HG03095 (cell line): ENCODE data around the gene RAB7B.

Experiments used
- ATAC-seq: cut with Tn5 transposase; IDR thresholded peaks from one replicate; pipeline ENCODE4 v1.9.1; 2021; ENCODE audit warnings: moderate library complexity; ENCODE audit not compliant: unreplicated experiment

Gene RAB7B

DNA sequence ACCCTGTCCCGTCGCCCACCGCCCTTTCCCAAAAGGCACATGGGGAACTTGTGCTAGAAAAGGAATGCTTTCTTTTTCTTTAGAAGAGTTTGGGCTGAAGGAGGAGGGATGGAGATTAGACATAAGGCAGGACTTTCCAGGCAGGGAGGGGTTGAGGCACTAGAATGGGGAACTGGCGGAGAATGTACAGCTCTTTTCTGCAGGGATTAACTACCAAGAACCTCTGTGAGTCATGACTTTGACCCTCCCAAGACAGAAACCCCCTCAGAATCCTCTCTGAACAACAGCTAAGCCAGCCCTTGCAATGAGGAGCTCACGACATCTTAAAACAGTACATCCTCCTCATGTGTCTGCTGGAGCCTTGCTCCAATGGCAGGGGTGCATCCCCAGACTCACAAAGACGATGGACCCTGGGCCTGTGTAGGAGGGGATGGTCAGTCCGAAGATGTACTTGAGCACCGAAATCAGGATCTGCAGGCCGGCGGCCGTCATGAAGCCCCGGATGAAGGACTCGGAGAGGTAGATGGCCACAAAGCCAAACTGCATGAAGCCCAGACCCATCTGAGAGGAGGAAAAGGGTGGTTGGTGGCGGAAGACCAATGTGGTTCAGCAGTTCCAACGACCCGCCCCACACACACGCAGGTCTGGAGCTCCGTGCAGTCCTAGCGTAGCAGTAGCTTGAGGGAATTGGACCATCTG, 73.5 kb downstream of the RAB7B start:
- no peak for ATAC-seq

- ATAC-seq = no peak
These were observed 74.9 kb downstream of the RAB7B start for GRCh38 chr1:205928317-205928716.

DNA sequence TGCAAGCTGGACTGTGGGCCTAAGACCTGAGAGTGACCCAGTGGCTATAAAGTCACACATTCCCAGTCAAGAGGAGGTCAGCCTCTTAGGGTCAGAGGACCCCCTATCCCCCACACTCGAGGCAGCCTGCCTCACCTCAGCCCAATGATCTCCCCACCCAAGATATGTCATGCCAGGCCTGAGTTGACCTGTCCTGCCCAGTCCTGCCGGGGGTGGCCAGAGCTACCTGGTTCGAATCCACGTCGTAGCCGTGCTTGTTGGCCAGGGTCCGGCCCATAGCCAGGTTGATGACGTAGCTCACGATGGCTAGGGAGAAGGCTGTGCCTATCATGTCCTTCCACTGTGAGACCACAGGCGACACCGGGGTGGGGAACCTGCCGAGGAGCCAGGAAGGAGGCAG, 75.5 kb downstream of the RAB7B start:
- no peak for ATAC-seq

DNA sequence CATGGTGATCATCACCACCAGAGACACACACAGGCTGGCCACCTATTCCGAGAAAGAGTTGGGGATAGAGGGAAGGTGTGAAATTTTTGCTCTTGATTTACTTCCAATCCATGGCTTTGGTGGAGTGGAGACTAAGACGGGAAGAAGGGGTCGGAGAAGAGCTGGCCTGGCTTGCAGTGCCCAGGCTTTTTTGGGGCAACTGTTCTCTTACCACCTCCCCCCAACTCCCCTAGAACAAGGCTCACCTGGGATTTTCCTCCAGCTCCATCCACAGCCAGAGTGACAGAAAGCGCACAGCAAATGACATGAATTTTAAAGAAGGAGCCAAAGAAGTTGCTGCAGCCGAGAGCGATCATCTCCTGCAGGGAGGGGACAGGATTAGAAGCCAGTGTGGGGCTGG, 75.9 kb downstream of the RAB7B start:
- no peak for ATAC-seq
